GM19438 (cell line): ENCODE data around the gene ADGRL1.

Experiments used
- ATAC-seq: cut with Tn5 transposase; IDR thresholded peaks from one replicate; pipeline ENCODE4 v1.9.1; 2021; ENCODE audit warnings: low read depth; ENCODE audit not compliant: unreplicated experiment

The ADGRL1 gene

GRCh38 chr19:14116525-14116917 is 89.4 kb downstream of the ADGRL1 start:
- no peak for ATAC-seq

DNA sequence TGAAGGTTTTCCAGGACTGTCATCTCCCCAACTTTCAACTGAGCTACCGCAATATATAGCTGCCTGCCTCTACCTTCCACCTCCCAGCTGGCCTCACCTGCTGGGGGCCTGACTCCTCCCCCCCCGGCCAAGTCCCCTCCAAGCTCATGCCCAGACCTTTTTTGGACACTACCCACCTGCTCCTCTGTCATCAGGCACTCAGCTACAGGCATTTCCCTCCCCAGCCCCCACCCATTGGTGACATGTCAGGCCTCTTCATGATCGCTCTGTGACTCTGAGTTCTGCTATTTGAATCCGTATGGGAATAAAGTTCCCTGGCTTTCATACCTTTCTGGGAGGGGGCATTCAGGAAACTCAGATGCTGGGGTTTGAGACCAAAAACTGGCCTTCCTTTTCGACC is 90.2 kb downstream of the ADGRL1 start:
- no peak for ATAC-seq

GRCh38 chr19:14114854-14115253 is 91.1 kb downstream of the ADGRL1 start:
- no peak for ATAC-seq

- no peak for ATAC-seq
Observed at GRCh38 chr19:14114439-14114838, 91.5 kb downstream of the ADGRL1 start.

GRCh38 chr19:14113762-14114414 is 92.1 kb downstream of the ADGRL1 start:
- no peak for ATAC-seq

DNA sequence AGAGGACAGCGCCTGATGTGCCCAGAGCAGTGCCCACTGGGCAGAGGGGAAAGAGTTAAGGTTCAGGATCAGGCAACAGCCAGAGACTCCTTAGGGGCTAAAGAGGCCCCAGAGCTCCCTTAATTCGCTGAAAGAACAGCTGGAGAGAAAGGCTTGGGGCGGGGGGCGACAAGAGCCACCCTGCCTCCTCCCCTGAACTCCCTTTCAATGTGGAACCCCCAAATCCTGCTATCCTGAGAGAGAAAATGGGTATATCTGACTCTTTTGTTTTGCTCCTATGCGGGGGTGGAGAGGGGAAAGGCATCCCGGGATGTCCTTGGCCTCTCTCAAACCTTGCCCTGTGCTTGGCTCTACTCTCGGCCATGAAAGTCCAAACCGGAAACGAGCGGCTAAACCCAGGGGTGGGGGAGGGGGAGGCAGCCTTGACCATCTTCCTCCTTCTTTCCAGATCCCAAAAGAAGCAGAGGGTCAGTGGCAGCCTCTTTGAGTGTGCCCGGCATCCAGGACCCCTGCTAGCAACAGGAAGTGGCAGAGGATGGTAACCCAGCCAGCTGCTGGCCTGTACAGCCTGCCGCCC is 93.1 kb downstream of the ADGRL1 start:
- no peak for ATAC-seq

GRCh38 chr19:14112051-14112808 is 93.7 kb downstream of the ADGRL1 start:
- no peak for ATAC-seq

GRCh38 chr19:14111486-14111885 is 94.5 kb downstream of the ADGRL1 start:
- no peak for ATAC-seq

DNA sequence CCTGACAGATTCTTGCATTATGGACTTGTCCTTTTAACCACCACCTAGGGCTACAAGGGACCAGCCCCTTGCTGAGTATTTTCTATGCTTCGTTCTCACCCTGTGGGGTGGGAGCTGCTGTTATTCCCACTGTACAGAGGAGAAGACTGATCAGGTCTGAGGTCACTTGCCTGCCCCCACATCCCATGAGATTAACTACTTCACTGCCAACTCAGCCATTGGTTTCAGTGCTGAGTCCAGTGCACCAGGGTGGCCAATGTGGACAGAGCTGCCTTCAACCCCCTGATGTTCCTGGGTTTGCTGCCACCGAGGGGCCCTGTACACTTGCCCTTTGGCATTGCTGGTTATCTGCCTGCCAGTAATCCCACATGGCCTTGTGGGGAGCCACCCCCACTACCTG is 95.3 kb downstream of the ADGRL1 start:
- ATAC-seq, result no peak

DNA sequence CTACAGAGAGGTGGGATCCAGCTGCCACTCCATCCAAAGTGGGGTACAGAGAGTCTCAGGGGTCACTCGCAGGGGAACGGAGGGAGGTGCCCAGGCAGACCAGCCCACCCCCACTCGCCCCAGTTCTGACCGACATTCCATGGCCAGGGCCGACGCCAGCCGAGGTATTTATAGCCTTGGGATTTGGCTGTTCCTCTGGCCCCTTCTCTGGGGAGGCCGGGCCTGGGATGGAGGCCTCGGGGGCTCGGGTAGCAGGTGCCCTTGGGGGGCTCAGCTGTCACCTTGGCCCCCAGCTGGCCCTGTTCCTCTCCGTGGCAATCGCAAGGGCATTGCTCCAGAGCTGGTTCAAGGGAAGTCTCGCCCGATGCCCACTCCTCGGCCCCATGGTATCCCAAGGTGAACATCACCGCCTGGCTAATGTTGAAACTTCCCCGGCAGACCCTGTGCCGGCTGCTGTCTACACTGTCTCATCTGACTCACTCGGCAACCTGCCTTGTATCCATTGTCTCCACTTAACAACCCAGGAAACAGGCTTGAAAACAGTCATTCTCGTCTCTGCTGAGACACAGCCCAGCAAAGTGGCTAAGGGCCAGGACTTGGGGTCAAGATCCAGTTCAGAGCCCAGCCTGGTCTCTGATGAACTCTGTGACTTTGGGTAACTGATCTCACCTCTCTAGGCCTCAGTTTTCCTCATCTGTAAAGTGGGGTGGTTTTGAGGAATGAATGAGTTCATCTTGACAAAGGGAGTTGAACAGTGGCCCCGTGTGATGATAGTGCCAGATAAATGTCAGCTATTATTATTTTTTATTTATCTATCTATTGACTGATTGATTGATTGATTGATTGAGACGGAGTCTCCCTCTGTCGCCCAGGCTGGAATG is 98.1 kb downstream of the ADGRL1 start:
- ATAC-seq, result no peak

- ATAC-seq, result no peak
Observed at GRCh38 chr19:14106840-14107239, 99.1 kb downstream of the ADGRL1 start.

GRCh38 chr19:14105680-14106079 is 100.3 kb downstream of the ADGRL1 start:
- ATAC-seq, result no peak

DNA sequence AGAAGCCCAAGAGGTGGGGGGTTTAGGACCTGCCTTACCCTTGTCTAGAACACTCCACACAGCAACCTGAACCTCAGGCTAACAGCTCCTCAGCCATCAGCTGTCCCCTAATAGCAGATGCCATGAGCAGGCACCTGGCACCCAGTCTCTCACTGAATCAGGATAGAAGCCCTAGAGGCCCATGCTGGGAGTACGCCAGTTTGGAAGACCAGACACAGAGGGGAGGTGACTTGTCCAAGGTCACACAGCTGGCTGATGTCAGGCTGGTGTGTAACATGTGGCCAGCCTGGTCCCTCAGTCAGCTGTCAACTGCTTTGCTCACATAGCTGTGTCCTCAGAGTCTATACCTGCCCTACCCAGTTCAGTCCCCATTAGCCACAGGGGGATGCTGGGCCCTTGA is 102.7 kb downstream of the ADGRL1 start:
- no peak for ATAC-seq

DNA sequence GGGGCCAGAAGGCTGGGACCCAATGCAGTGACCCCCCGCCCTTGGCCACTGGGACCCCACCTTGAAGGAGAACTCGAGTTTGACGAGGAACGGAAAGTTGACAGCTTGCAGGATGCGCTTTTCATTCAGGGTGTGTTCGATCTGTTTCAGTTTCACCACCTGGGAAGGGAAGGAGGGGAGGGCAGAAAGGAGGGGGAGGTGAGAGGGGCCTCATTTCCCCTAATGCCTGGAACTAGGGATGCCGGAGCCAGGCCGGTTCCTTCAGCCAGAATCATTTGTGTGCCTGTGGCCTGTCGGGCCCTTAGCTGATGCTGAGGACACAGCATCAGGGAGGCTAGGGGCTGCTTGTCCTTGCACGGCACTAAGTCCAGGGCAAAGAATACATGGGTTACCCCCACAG is 103.2 kb downstream of the ADGRL1 start:
- ATAC-seq, result no peak

DNA sequence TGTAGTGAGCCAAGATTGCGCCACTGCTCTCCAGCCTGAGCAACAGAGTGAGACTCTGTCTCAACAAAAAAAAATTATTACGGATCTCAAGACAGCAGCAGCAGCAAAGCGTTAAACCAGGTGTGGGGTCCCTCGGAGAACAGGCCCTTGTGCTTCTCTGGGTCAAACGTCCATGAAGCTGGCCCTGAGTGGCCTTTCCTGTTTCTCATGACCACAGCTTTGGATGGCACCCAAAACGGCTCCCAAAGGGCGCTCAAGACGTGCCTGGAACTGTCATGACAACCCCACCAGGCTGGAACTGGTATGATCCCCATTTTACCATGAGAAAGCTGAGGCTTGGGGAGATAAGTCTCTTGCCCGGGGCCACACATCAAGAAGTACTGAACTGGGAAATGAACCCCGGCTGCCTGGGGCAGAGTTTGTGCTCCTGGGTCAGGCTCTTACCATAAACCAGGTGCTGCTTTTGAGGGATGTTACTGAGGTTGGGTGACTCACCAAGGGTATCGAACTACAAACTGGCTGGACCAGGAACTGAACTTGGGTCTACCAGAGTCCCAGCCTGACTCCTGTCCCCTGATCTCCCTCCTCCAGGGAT is 103.8 kb downstream of the ADGRL1 start:
- ATAC-seq, result no peak

DNA sequence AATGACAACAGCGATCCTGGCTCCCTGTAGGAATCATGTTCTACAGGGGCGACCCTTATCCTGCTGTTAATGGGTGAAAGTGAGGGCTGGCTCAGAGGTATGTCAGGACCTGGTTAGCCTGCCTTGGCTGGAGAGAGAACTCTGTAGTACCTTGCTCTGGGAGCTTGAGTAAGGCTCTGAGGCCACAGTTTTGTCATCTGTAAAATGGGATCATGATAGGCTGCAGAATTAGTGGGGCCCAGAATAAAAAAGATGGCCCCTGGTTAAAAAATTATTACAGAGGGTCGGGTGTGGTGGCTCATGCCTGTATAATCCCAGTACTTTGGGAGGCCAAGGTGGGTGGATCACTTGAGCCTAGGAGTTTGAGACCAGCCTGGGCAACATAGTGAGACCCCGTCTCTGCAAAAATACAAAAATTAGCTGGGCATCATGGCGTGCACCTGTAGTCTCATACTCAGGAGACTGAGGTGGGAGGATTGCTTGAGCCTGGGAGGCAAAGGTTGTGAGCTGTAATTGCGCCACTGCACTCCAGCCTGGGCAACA is 104.9 kb downstream of the ADGRL1 start:
- no peak for ATAC-seq
